PC-3 (cell line): Measurements from ENCODE around the gene OBP2B. TPM values are rescaled to one million over a fixed set of nuclear protein-coding genes. Genes with fewer than 3 reads are reported as not detected.

Source experiments
- ATAC-seq: fragments of 200-7000 bp; cut with Tn5 transposase; 2 replicates; pipeline ENCODE4 v1.9.1; 2020; ENCODE audit warnings: mild to moderate bottlenecking, moderate library complexity
- BruUV-seq: library from RNA; stranded (reverse); fragments of 400-500 nt; replicated peaks from 2 replicates; lab custom pipeline; 2021; lab: Mats Ljungman, UMichigan
- CTCF ChIA-PET: fragments of 300-600 bp; sonication (Branson Sonifier 250); formaldehyde crosslinking; loops from one replicate; lab custom pipeline; 2022; ENCODE audit warnings: antibody characterized with exemption; lab: Charles Lee
- POLR2A ChIA-PET: fragments of 300-600 bp; sonication (Branson Sonifier 250); formaldehyde crosslinking; loops from one replicate; lab custom pipeline; 2022; ENCODE audit warnings: antibody characterized with exemption; ENCODE audit not compliant: unreplicated experiment; lab: Charles Lee
- DNase-seq: peaks from one replicate; pipeline ENCODE4 v3.0.0-alpha.2; 2015
- H2AFZ ChIP-seq: fragments of 300-600 bp; sonication (generic); 2 replicates; pipeline ENCODE4 v1.6.0; 2016; ENCODE audit warnings: antibody characterized with exemption, low read length
- H3F3A ChIP-seq: fragments of 300-600 bp; sonication (generic); one replicate; pipeline ENCODE4 v1.6.0; 2017; ENCODE audit warnings: antibody characterized with exemption, low read length, control low read depth, mild to moderate bottlenecking; ENCODE audit not compliant: unreplicated experiment
- H3K27ac ChIP-seq: fragments of 300-600 bp; sonication (generic); 2 replicates; pipeline ENCODE4 v1.5.1; 2016; ENCODE audit warnings: mild to moderate bottlenecking, low read length
- H3K27me3 ChIP-seq: fragments of 300-600 bp; sonication (generic); 2 replicates; pipeline ENCODE4 v1.6.1; 2016; ENCODE audit warnings: low read length, mixed read lengths
- H3K36me3 ChIP-seq: fragments of 300-600 bp; sonication (generic); 2 replicates; pipeline ENCODE4 v1.6.1; 2016; ENCODE audit warnings: low read depth, mixed run types, low read length, mixed read lengths
- H3K4me1 ChIP-seq: fragments of 300-600 bp; sonication (generic); 2 replicates; pipeline ENCODE4 v1.5.1; 2016; ENCODE audit warnings: low read length; ENCODE audit not compliant: insufficient read depth
- H3K4me2 ChIP-seq: fragments of 300-600 bp; sonication (generic); 2 replicates; pipeline ENCODE4 v1.6.0; 2016; ENCODE audit warnings: low read length
- H3K4me3 ChIP-seq: fragments of 300-600 bp; sonication (generic); 2 replicates; pipeline ENCODE4 v1.5.1; 2016; ENCODE audit warnings: mild to moderate bottlenecking, low read length, mixed read lengths
- H3K79me2 ChIP-seq: fragments of 300-600 bp; sonication (generic); 2 replicates; pipeline ENCODE4 v1.6.1; 2017; ENCODE audit warnings: low read length, mixed read lengths
- H3K9ac ChIP-seq: fragments of 300-600 bp; sonication (generic); 2 replicates; pipeline ENCODE4 v1.6.0; 2016; ENCODE audit warnings: mild to moderate bottlenecking, low read length
- H3K9me2 ChIP-seq: fragments of 300-600 bp; sonication (generic); replicated peaks from 2 replicates; pipeline ENCODE4 v1.6.1; 2016; ENCODE audit warnings: mixed run types, low read length, mixed read lengths
- H3K9me3 ChIP-seq: fragments of 300-600 bp; sonication (generic); 2 replicates; pipeline ENCODE4 v1.6.1; 2016; ENCODE audit warnings: low read length, mixed read lengths
- H4K20me1 ChIP-seq: fragments of 300-600 bp; sonication (generic); 2 replicates; pipeline ENCODE4 v1.6.1; 2016; ENCODE audit warnings: low read length, mixed read lengths
- CTCF ChIP-seq: fragments of 300-600 bp; sonication (generic); conservative IDR thresholded peaks from 2 replicates; pipeline ENCODE4 v1.5.1; 2017; ENCODE audit warnings: antibody characterized with exemption, low read depth, mild to moderate bottlenecking, low read length
- EZH2 ChIP-seq: fragments of 300-600 bp; sonication (generic); IDR thresholded peaks from one replicate; pipeline ENCODE4 v1.6.1; 2017; ENCODE audit warnings: antibody characterized with exemption, mild to moderate bottlenecking, low read length; ENCODE audit not compliant: unreplicated experiment
- EZH2phosphoT487 ChIP-seq: fragments of 300-600 bp; sonication (generic); IDR thresholded peaks from 2 replicates; pipeline ENCODE4 v1.6.1; 2018; ENCODE audit warnings: mild to moderate bottlenecking, antibody characterized with exemption, low read length, borderline replicate concordance
- intact Hi-C: fragments of 100-400 bp; cut with micrococcal nuclease; formaldehyde crosslinking; loops from 2 replicates; pipeline ENCODE4 v1.9.0; 2023
- total RNA-seq: library from RNA; depleted of rRNA; stranded (reverse); fragments of >200 nt; gene quantifications from 2 replicates; pipeline ENCODE4 v1.2.3, GENCODE V29; 2014

OBP2B gene
- total RNA-seq, 1 experiment from 2014 or later = not detected

- H3K9me2 ChIP-seq = no peaks in the 10 kb centered on the region
- H2AFZ ChIP-seq = no peak overlapping the region
- no peak for ATAC-seq
- no peak overlapping the region for H3K4me2 ChIP-seq
- no peak overlapping the region for H3K4me3 ChIP-seq
- no peak overlapping the region for H3K9ac ChIP-seq
- BruUV-seq = no TSS peak
- no peak for DNase-seq
- H3K27me3 ChIP-seq = no peaks in the 10 kb centered on the region
- CTCF ChIA-PET = no interaction called here
- POLR2A ChIA-PET = no interaction called here
- TF ChIP-seq EZH2phosphoT487 (no peak), EZH2 (no peak), CTCF (no peak)
- H3F3A ChIP-seq = no peaks in the 10 kb centered on the region
- intact Hi-C loops = no loop called here
- H3K36me3 ChIP-seq = no peaks in the 10 kb centered on the region
- H4K20me1 ChIP-seq = no peaks in the 10 kb centered on the region
- H3K4me1 ChIP-seq = no peaks in the 10 kb centered on the region
- H3K79me2 ChIP-seq = no peaks in the 10 kb centered on the region
- H3K9me3 ChIP-seq = no peaks in the 10 kb centered on the region
- no peak overlapping the region for H3K27ac ChIP-seq
Measured at GRCh38 chr9:133161547-133161950, 47.5 kb downstream of the OBP2B start.

- no TSS peak for BruUV-seq
- TF ChIP-seq EZH2 (no peak), CTCF (peak; percentile 62), EZH2phosphoT487 (no peak)
- POLR2A ChIA-PET = no interaction called here
- Histone ChIP-seq H3K4me2 (no peak overlapping the region), H3K9me2 (no peaks in the 10 kb centered on the region), H3K36me3 (no peaks in the 10 kb centered on the region), H3K27ac (no peak overlapping the region), H3F3A (no peaks in the 10 kb centered on the region), H3K9me3 (no peaks in the 10 kb centered on the region), H3K4me3 (no peak overlapping the region), H3K4me1 (no peaks in the 10 kb centered on the region), H3K27me3 (no peaks in the 10 kb centered on the region), H4K20me1 (no peaks in the 10 kb centered on the region), H2AFZ (no peak overlapping the region), H3K9ac (no peak overlapping the region), H3K79me2 (no peaks in the 10 kb centered on the region)
- intact Hi-C loops = no loop called here
- CTCF ChIA-PET = no interaction called here
- ATAC-seq (peak; percentile 76), DNase-seq (peak; percentile 59)
Measured at GRCh38 chr9:133160742-133161546, 48.1 kb downstream of the OBP2B start.

GRCh38 chr9:133158695-133159094 lies 50.4 kb downstream of the OBP2B start:
- DNase-seq = no peak
- Histone ChIP-seq H2AFZ (no peak overlapping the region), H3K9ac (no peak overlapping the region), H3K4me3 (no peak overlapping the region), H3K9me3 (no peaks in the 10 kb centered on the region), H3K27ac (no peak overlapping the region), H3K79me2 (no peaks in the 10 kb centered on the region), H3K9me2 (no peaks in the 10 kb centered on the region), H3K36me3 (no peaks in the 10 kb centered on the region), H3K4me1 (no peaks in the 10 kb centered on the region), H3K4me2 (no peak overlapping the region), H4K20me1 (no peaks in the 10 kb centered on the region), H3F3A (no peaks in the 10 kb centered on the region), H3K27me3 (no peaks in the 10 kb centered on the region)
- ChIA-PET POLR2A (no interaction called here), CTCF (no interaction called here)
- no peak for ATAC-seq
- TF ChIP-seq EZH2 = no peak
- TF ChIP-seq EZH2phosphoT487 = no peak
- TF ChIP-seq CTCF = no peak
- intact Hi-C loops = no loop called here
- BruUV-seq = no TSS peak
